AG08395 (cell line): ENCODE measurements around the gene TMEM51.
A peak's percentile ranks its signal among the peaks of the same experiment; 100 is the strongest.

Source experiments
- DNase-seq: peaks from one replicate; pipeline ENCODE4 v3.0.0; 2012; ENCODE audit warnings: mixed read lengths, low spot score

Gene TMEM51, protein sequence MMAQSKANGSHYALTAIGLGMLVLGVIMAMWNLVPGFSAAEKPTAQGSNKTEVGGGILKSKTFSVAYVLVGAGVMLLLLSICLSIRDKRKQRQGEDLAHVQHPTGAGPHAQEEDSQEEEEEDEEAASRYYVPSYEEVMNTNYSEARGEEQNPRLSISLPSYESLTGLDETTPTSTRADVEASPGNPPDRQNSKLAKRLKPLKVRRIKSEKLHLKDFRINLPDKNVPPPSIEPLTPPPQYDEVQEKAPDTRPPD

GRCh38 chr1:15153184-15153841, at the start of gene TMEM51:
TSS of gene TMEM51 (plus strand) at chr1:15153747. CDS start at chr1:15215088, 61,341 bp downstream.
- peak; percentile 56 for DNase-seq

DNA sequence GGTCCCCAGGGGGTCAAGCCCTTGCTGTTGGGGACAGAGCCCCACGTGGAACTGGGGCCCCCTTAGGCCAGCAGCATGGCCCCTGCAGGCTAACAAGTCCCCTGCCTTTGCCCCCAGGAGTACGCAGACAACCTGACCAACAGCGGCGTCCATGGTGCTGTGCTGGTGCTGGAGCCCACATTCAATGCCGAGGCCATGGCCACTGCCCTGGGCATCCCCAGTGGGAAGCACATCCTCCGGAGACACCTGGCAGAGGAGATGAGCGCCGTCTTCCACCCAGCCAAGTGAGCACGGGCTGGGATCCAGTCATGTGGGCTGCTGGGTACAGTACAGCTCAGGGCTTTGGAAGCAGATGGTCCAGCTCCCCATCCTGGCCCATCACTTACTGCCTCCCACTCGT, 49.6 kb upstream of the TMEM51 start:
- no peak for DNase-seq

DNA sequence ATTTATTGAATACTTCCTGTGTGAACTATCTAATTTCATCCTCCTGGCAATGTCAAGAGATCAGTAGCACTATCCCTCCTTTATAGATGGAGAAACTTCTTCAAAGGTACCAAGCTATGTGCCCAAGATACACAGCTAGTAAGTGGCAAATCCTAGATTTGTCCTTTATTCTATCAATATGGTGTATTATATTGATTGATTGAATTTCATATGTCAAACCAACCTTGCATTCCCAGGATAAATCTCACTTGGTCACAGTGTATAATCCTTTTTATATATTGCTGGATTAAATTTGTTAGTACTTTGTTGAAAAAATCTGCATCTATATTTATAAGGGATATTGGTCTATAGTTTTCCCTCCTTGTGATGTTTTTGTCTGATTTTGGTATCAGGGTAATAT, 48.8 kb upstream of the TMEM51 start:
- no peak for DNase-seq

- DNase-seq, result no peak
These were observed 46.9 kb upstream of the TMEM51 start for GRCh38 chr1:15106608-15107007.

GRCh38 chr1:15107058-15107687, 46.4 kb upstream of the TMEM51 start:
- DNase-seq, result no peak

- DNase-seq, result no peak
These were observed 45.6 kb upstream of the TMEM51 start for GRCh38 chr1:15107911-15108310.

DNA sequence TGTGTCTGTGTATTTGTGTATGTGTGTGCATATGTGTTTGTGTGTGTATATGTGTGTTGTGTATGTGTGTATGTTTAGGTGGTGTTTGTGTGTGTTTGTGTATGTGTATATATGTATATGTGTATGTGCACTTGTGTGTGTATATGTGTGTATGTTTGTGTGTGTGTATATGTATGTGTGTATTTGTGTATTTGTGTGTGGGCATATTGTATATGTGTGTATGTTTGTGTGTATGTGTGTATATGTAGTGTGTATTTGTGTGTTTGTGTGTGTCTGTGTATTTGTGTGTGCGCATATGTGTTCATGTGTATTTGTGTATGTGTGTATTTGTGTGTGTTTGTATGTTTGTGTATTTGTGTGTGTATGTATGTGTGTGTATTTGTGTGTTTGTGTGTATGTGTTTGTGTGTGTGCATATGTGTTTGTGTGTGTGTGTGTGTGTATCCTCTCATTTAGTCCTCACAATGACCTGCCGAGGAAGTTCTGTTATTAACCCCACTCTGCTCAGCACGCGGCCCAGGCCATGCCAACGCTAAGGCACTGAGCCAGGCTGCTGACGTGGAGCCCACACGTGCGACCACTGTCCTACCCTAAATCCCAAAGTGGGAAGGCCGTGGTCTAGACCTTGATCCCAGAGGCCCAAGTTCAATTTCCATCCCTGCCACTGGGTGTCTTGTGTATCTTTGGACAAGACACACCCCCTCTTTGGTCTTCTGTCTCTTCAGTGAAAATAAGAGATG, 43.2 kb upstream of the TMEM51 start:
- DNase-seq, result no peak

GRCh38 chr1:15110867-15111230, 42.7 kb upstream of the TMEM51 start:
- no peak for DNase-seq

DNA sequence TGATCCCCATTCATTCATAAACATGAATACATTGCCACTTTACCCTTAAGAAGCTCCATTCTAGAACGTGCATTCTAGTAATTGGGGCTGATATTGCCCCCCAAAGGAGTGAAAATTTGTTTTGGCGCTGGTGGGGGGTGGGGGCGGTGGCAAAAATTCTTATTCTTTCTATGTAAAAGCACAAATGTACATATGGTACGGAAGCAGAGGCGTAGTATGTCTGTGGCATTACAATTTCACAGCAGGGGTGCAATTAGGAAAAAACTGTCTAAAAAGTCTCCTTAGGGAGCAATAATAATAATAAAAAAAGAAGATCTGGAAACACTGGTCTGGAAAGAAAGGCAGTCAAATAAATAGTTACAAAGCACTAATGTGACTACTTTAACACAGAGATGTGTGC, 40.4 kb upstream of the TMEM51 start:
- no peak for DNase-seq

- DNase-seq, result no peak
These were observed 38.7 kb upstream of the TMEM51 start for GRCh38 chr1:15114884-15115283.

GRCh38 chr1:15115542-15116330, 37.8 kb upstream of the TMEM51 start:
- no peak for DNase-seq

GRCh38 chr1:15116966-15117365, 36.6 kb upstream of the TMEM51 start:
- no peak for DNase-seq

- no peak for DNase-seq
These were observed 35.7 kb upstream of the TMEM51 start for GRCh38 chr1:15117671-15118325.

- no peak for DNase-seq
These were observed 35.0 kb upstream of the TMEM51 start for GRCh38 chr1:15118579-15118978.

GRCh38 chr1:15120251-15120945, 33.1 kb upstream of the TMEM51 start:
- DNase-seq, result no peak

GRCh38 chr1:15122331-15122730, 31.2 kb upstream of the TMEM51 start:
- no peak for DNase-seq

GRCh38 chr1:15123270-15123669, 30.3 kb upstream of the TMEM51 start:
- no peak for DNase-seq

- no peak for DNase-seq
These were observed 29.6 kb upstream of the TMEM51 start for GRCh38 chr1:15123925-15124324.

- DNase-seq, result no peak
These were observed 29.0 kb upstream of the TMEM51 start for GRCh38 chr1:15124362-15125100.

GRCh38 chr1:15125101-15125745, 28.3 kb upstream of the TMEM51 start:
- no peak for DNase-seq
